GM12872 (cell line): ENCODE results near the gene RNF150.

Source experiments
- CTCF ChIP-seq: IDR thresholded peaks from 3 replicates; pipeline ENCODE4 v1.5.1; 2011; ENCODE audit warnings: low read depth, mild to moderate bottlenecking, low read length, moderate library complexity; ENCODE audit not compliant: insufficient read depth

Gene RNF150

GRCh38 chr4:140944572-140944971 is 188.7 kb downstream of the RNF150 start:
- TF ChIP-seq CTCF, result no peak

- no peak for TF ChIP-seq CTCF
Measured at GRCh38 chr4:140944199-140944515, 189.1 kb downstream of the RNF150 start.

- no peak for TF ChIP-seq CTCF
Measured at GRCh38 chr4:140943486-140944198, 189.6 kb downstream of the RNF150 start.

- TF ChIP-seq CTCF, result no peak
Measured at GRCh38 chr4:140940589-140940988, 192.7 kb downstream of the RNF150 start.

GRCh38 chr4:140937866-140938265 is 195.4 kb downstream of the RNF150 start:
- TF ChIP-seq CTCF, result no peak

GRCh38 chr4:140935254-140935653 is 198.0 kb downstream of the RNF150 start:
- TF ChIP-seq CTCF, result no peak

GRCh38 chr4:140932501-140933045 is 200.7 kb downstream of the RNF150 start:
- TF ChIP-seq CTCF, result no peak
